ENCODE results near the gene CDC16. TPM values are rescaled to one million over a fixed set of nuclear protein-coding genes. Genes with fewer than 3 reads are reported as not detected.
"Not testable (repeated sequence)": the region's sequence is repeated elsewhere in the genome, so short reads cannot be mapped to it uniquely, and the experiment has no call there.

CDC16 gene, protein sequence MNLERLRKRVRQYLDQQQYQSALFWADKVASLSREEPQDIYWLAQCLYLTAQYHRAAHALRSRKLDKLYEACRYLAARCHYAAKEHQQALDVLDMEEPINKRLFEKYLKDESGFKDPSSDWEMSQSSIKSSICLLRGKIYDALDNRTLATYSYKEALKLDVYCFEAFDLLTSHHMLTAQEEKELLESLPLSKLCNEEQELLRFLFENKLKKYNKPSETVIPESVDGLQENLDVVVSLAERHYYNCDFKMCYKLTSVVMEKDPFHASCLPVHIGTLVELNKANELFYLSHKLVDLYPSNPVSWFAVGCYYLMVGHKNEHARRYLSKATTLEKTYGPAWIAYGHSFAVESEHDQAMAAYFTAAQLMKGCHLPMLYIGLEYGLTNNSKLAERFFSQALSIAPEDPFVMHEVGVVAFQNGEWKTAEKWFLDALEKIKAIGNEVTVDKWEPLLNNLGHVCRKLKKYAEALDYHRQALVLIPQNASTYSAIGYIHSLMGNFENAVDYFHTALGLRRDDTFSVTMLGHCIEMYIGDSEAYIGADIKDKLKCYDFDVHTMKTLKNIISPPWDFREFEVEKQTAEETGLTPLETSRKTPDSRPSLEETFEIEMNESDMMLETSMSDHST
- polyA plus RNA-seq (2013) = 101 TPM

DNA sequence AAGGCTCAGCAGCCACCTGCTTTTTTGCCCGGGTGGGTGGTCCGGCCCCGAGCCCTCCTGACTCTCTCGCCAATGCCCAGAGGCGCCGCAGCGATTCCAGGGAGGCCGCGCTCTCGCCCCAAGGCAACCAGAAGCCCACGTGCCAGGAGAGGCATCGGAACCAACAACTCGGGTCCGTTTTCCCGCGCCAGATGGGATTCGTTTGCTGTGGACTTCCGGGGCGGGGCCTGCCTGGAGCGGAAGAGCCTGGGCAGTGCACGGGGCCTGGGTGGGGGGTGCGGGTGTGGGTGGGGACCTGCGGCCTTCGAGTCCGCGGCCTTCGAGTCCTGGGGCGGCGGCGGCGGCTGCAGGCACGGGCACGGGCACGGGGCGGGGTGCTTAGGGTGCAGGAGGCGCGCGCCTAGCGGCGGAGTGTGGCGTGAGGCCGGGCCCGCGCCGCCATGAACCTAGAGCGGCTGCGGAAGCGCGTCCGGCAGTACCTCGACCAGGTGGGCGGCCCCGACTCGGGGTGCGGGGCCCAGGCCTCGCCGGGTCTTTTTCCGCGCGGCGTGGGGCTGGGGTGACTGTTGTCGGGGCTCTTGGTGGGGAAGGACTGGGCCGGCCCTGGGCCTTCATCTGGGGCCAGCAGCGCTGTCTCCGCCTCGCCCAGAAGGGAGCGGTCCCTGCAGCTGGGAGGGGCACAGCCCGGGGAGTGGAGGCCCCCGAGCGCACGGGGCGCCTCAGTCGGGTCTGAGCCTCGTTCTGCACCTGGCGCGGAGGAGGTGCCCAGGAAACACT lies at the start of gene CDC16:
Gene CDC16, plus strand, starts transcription at position 253 of the 777 bp plus-strand sequence. Its CDS starts 188 bp downstream, at position 441.
- peaks cover 7 to 26% (median 21%) of the 10 kb centered on the region in 4 experiments for H3K36me3 ChIP-seq (ENCODE audit: control insufficient read depth in 4 of 4, insufficient read depth in 4 of 4, low read length in 3 of 4)
- DNase-seq = peak; percentile 82 to 89 (median 87)
- CTCF ChIA-PET = interaction anchor here (0.7 to 1.2 kb wide), 3 partner anchors 9 to 18 kb away, joined by 3 read pairs; no protein-coding TSS in a partner anchor
- peak within 1 kb of the TSS; percentile 63 to 87 (median 82) for H3K4me3 ChIP-seq (ENCODE audit: control insufficient read depth in 1 of 7, extremely low read depth in 1 of 7, insufficient read depth in 4 of 7, low read depth in 2 of 7, low read length in 6 of 7)
- H3K27me3 ChIP-seq (replicated peaks in 2 of 5; ENCODE audit: control insufficient read depth in 4 of 5, insufficient read depth in 5 of 5, low read length in 4 of 5) = peaks cover 0 to 10% (median 3%) of the 10 kb centered on the region in 5 experiments
- H3K4me1 ChIP-seq (ENCODE audit: control extremely low read depth in 1 of 4, control insufficient read depth in 4 of 4, insufficient read depth in 4 of 4, low read length in 3 of 4) = peaks cover 9 to 15% (median 11%) of the 10 kb centered on the region in 4 experiments
- peak within 1 kb of the TSS in 1 of 2 experiments; percentile 81 for H3K27ac ChIP-seq (ENCODE audit: insufficient read depth in 1 of 2, low read depth in 1 of 2, low read length in 2 of 2, poor library complexity in 1 of 2, severe bottlenecking in 2 of 2)
- no peaks in the 10 kb centered on the region for H3K9me3 ChIP-seq (ENCODE audit: control extremely low read depth in 1 of 5, control insufficient read depth in 4 of 5, insufficient read depth in 2 of 5, low read depth in 1 of 5, low read length in 4 of 5)
- POLR2A ChIA-PET = no interaction called here
- 1% methylated on average over 49 of the region's 76 CpGs for WGBS (ENCODE audit: insufficient coverage)

DNA sequence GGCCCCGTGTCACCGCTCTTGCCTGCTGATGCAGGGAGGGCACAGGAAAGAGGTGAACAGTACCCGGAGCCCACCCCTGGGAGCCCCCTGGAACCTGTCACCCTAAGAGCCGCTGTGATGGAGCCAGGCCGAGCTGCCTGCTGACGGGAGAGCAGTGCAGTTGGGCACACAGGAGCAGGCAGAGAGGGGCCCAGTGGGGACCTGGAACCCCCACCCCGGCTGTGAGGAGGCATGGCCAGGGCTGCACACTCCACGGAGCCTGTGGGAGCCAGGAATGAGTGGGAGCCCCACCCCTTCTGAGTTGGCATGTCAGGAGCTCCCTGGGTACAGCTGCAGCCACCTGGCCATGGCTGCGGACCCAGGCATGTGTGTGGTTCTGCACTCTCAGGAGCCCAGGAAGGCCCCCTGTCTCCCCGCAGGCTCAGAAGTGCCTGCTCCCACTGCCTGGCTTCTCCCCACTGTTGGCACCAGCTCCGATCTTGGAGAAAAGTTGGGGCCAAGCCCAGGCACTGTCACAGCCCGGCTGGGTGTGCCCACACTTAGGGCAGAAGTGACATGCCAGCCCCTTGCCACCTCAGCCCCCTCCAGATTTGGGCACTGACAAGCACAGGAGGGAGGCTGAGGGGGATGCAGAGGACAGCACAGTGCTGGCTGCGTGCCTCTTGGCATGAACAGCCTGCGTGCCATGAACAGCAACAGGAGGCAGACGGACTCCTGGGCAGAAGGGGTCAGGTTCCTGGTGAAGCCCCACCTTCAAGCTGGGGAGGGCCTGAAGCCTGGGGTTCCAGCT lies 49.3 kb upstream of the CDC16 start:
- POLR2A ChIA-PET = no interaction called here
- H3K4me1 ChIP-seq (ENCODE audit: control extremely low read depth in 1 of 4, control insufficient read depth in 4 of 4, insufficient read depth in 4 of 4, low read length in 3 of 4) = no peaks in the 10 kb centered on the region
- no peaks in the 10 kb centered on the region for H3K27me3 ChIP-seq (replicated peaks in 2 of 5; ENCODE audit: control insufficient read depth in 4 of 5, insufficient read depth in 5 of 5, low read length in 4 of 5)
- H3K4me3 ChIP-seq (ENCODE audit: control insufficient read depth in 1 of 7, extremely low read depth in 1 of 7, insufficient read depth in 4 of 7, low read depth in 2 of 7, low read length in 6 of 7) = no peak overlapping the region
- WGBS (ENCODE audit: insufficient coverage) = 97% methylated on average over 11 of the region's 15 CpGs
- no peaks in the 10 kb centered on the region for H3K36me3 ChIP-seq (ENCODE audit: control insufficient read depth in 4 of 4, insufficient read depth in 4 of 4, low read length in 3 of 4)
- DNase-seq = no peak
- CTCF ChIA-PET = interaction anchor here (2.7 kb wide), 1 partner anchor 10 kb away, joined by 14 read pairs; no protein-coding TSS in a partner anchor
- peaks cover 0 to 21% (median 16%) of the 10 kb centered on the region in 5 experiments for H3K9me3 ChIP-seq (ENCODE audit: control extremely low read depth in 1 of 5, control insufficient read depth in 4 of 5, insufficient read depth in 2 of 5, low read depth in 1 of 5, low read length in 4 of 5)
- no peak overlapping the region for H3K27ac ChIP-seq (ENCODE audit: insufficient read depth in 1 of 2, low read depth in 1 of 2, low read length in 2 of 2, poor library complexity in 1 of 2, severe bottlenecking in 2 of 2)

DNA sequence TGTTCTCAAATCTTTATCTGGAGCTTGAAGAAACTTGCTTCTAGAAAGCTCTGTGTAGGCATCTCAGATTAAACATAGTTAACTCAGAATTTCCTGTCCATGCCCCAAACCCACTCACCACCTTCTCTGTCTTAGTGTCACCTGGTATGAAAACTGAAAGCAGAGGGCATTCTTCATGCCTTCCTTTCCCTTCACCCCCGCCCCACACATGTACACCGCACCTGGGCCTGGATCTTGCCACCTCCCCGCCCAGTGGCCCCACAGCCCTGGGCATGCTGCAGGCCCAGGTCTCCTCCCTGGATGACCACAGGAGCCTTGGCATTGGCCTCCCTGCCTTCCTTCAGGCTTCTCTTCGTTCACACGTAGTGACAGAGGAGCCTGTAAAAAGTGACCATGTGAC lies 39.8 kb upstream of the CDC16 start:
- CTCF ChIA-PET = no interaction called here
- DNase-seq = no peak
- WGBS (ENCODE audit: insufficient coverage) = 100% methylated on average over 4 of the region's 5 CpGs

DNA sequence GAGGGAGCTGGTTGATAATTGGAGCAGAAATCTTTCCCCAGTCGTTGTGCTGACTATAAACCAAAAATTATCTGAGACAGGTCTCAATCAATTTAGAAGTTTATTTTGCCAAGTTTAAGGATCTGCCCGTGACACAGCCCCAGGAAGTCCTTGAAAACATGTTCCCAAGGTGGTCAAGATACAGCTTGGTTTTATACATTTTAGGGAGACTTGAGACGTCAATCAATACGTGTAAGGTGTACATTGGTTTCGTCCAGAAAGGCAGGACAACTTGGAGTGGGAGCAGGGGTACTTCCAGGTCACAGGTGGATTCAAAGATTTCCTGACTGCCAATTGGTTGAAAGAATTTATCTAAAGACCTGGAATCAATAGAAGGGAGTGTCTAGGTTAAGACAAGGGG lies 38.1 kb upstream of the CDC16 start:
- POLR2A ChIA-PET = no interaction called here
- no peak overlapping the region for H3K27ac ChIP-seq (ENCODE audit: insufficient read depth in 1 of 2, low read depth in 1 of 2, low read length in 2 of 2, poor library complexity in 1 of 2, severe bottlenecking in 2 of 2)
- WGBS (ENCODE audit: insufficient coverage) = 94% methylated on average over 5 of the region's 5 CpGs
- H3K36me3 ChIP-seq (ENCODE audit: control insufficient read depth in 4 of 4, insufficient read depth in 4 of 4, low read length in 3 of 4) = no peaks in the 10 kb centered on the region
- H3K27me3 ChIP-seq (replicated peaks in 2 of 5; ENCODE audit: control insufficient read depth in 4 of 5, insufficient read depth in 5 of 5, low read length in 4 of 5) = peaks cover 0 to 18% (median 4%) of the 10 kb centered on the region in 5 experiments
- peaks cover 0 to 1% (median 0%) of the 10 kb centered on the region in 4 experiments for H3K4me1 ChIP-seq (ENCODE audit: control extremely low read depth in 1 of 4, control insufficient read depth in 4 of 4, insufficient read depth in 4 of 4, low read length in 3 of 4)
- CTCF ChIA-PET = no interaction called here
- peaks cover 0 to 22% (median 15%) of the 10 kb centered on the region in 5 experiments for H3K9me3 ChIP-seq (ENCODE audit: control extremely low read depth in 1 of 5, control insufficient read depth in 4 of 5, insufficient read depth in 2 of 5, low read depth in 1 of 5, low read length in 4 of 5)
- no peak overlapping the region for H3K4me3 ChIP-seq (ENCODE audit: control insufficient read depth in 1 of 7, extremely low read depth in 1 of 7, insufficient read depth in 4 of 7, low read depth in 2 of 7, low read length in 6 of 7)
- no peak for DNase-seq

More for the DNA sequence above, 39.8 kb upstream of the CDC16 start:
- POLR2A ChIA-PET = no interaction called here
- Histone ChIP-seq H3K9me3 (ENCODE audit: control extremely low read depth in 1 of 5, control insufficient read depth in 4 of 5, insufficient read depth in 2 of 5, low read depth in 1 of 5, low read length in 4 of 5) (peaks cover 0 to 13% (median 4%) of the 10 kb centered on the region in 5 experiments), H3K4me1 (ENCODE audit: control extremely low read depth in 1 of 4, control insufficient read depth in 4 of 4, insufficient read depth in 4 of 4, low read length in 3 of 4) (no peaks in the 10 kb centered on the region), H3K27ac (ENCODE audit: insufficient read depth in 1 of 2, low read depth in 1 of 2, low read length in 2 of 2, poor library complexity in 1 of 2, severe bottlenecking in 2 of 2) (no peak overlapping the region), H3K27me3 (replicated peaks in 2 of 5; ENCODE audit: control insufficient read depth in 4 of 5, insufficient read depth in 5 of 5, low read length in 4 of 5) (peaks cover 0 to 2% (median 0%) of the 10 kb centered on the region in 5 experiments), H3K4me3 (ENCODE audit: control insufficient read depth in 1 of 7, extremely low read depth in 1 of 7, insufficient read depth in 4 of 7, low read depth in 2 of 7, low read length in 6 of 7) (no peak overlapping the region), H3K36me3 (ENCODE audit: control insufficient read depth in 4 of 4, insufficient read depth in 4 of 4, low read length in 3 of 4) (no peaks in the 10 kb centered on the region)

DNA sequence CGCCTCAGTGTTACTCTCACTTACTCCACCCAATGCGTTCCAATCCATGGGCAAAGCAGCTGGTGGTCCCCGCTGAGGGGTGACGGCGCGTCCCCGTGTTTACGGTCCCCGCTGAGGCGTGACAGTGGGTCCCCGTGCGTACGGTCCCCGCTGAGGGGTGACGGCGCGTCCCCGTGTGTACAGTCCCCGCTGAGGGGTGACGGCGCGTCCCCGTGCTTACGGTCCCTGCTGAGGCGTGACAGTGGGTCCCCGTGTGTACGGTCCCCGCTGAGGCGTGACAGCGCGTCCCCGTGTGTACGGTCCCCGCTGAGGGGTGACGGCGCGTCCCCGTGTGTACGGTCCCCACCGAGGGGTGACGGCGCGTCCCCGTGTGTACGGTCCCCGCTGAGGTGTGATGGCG lies 36.1 kb upstream of the CDC16 start:
- Histone ChIP-seq H3K9me3 (ENCODE audit: control extremely low read depth in 1 of 5, control insufficient read depth in 4 of 5, insufficient read depth in 2 of 5, low read depth in 1 of 5, low read length in 4 of 5) (peaks cover 0 to 22% (median 14%) of the 10 kb centered on the region in 5 experiments), H3K36me3 (ENCODE audit: control insufficient read depth in 4 of 4, insufficient read depth in 4 of 4, low read length in 3 of 4) (no peaks in the 10 kb centered on the region), H3K4me3 (ENCODE audit: control insufficient read depth in 1 of 7, extremely low read depth in 1 of 7, insufficient read depth in 4 of 7, low read depth in 2 of 7, low read length in 6 of 7) (no peak overlapping the region), H3K4me1 (ENCODE audit: control extremely low read depth in 1 of 4, control insufficient read depth in 4 of 4, insufficient read depth in 4 of 4, low read length in 3 of 4) (peaks cover 0 to 4% (median under 1%) of the 10 kb centered on the region in 4 experiments), H3K27me3 (replicated peaks in 2 of 5; ENCODE audit: control insufficient read depth in 4 of 5, insufficient read depth in 5 of 5, low read length in 4 of 5) (peaks cover 0 to 18% (median 4%) of the 10 kb centered on the region in 5 experiments), H3K27ac (ENCODE audit: insufficient read depth in 1 of 2, low read depth in 1 of 2, low read length in 2 of 2, poor library complexity in 1 of 2, severe bottlenecking in 2 of 2) (no peak overlapping the region)
- CTCF ChIA-PET = no interaction called here
- WGBS (ENCODE audit: insufficient coverage) = 95% methylated on average over 15 of the region's 47 CpGs
- no peak for DNase-seq
- POLR2A ChIA-PET = no interaction called here

DNA sequence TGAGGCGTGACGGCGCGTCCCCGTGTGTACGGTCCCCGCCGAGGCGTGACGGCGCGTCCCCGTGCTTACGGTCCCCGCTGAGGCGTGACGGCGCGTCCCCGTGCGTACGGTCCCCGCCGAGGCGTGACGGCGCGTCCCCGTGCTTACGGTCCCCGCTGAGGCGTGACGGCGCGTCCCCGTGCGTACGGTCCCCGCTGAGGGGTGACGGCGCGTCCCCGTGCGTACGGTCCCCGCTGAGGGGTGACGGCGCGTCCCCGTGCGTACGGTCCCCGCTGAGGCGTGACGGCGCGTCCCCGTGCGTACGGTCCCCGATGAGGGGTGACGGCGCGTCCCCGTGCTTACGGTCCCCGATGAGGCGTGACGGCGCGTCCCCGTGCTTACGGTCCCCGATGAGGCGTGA lies 35.2 kb upstream of the CDC16 start:
- Histone ChIP-seq H3K27me3 (replicated peaks in 2 of 5; ENCODE audit: control insufficient read depth in 4 of 5, insufficient read depth in 5 of 5, low read length in 4 of 5) (peaks cover 0 to 18% (median 4%) of the 10 kb centered on the region in 5 experiments), H3K9me3 (ENCODE audit: control extremely low read depth in 1 of 5, control insufficient read depth in 4 of 5, insufficient read depth in 2 of 5, low read depth in 1 of 5, low read length in 4 of 5) (peaks cover 0 to 22% (median 13%) of the 10 kb centered on the region in 5 experiments)
- CTCF ChIA-PET; DNase-seq; H3K4me3 ChIP-seq (ENCODE audit: control insufficient read depth in 1 of 7, extremely low read depth in 1 of 7, insufficient read depth in 4 of 7, low read depth in 2 of 7, low read length in 6 of 7); H3K36me3 ChIP-seq (ENCODE audit: control insufficient read depth in 4 of 4, insufficient read depth in 4 of 4, low read length in 3 of 4); H3K27ac ChIP-seq (ENCODE audit: insufficient read depth in 1 of 2, low read depth in 1 of 2, low read length in 2 of 2, poor library complexity in 1 of 2, severe bottlenecking in 2 of 2); H3K4me1 ChIP-seq (ENCODE audit: control extremely low read depth in 1 of 4, control insufficient read depth in 4 of 4, insufficient read depth in 4 of 4, low read length in 3 of 4); POLR2A ChIA-PET: not testable (repeated sequence)
- WGBS (ENCODE audit: insufficient coverage) = 53% methylated on average over 39 of the region's 75 CpGs

All from common myeloid progenitor, CD34-positive (primary cell).